Neural cell (in vitro differentiated cells): ENCODE results near the gene GTF2E1. TPM values are rescaled to one million over a fixed set of nuclear protein-coding genes. Genes with fewer than 3 reads are reported as not detected.

Source experiments
- H2AFZ ChIP-seq: fragments of 200-600, 300-800 bp; sonication (generic), shearing (Covaris generic); 2 replicates; pipeline ENCODE4 v1.6.0; 2014; ENCODE audit warnings: low read depth, mild to moderate bottlenecking, antibody characterized with exemption, low read length, moderate library complexity
- H3F3A ChIP-seq: fragments of 200-600 bp; shearing (Covaris generic); 2 replicates; pipeline ENCODE4 v1.6.1; 2016; ENCODE audit warnings: mild to moderate bottlenecking, moderate library complexity, mixed read lengths, antibody characterized with exemption, low read length; ENCODE audit not compliant: insufficient read depth, poor library complexity, severe bottlenecking
- H3K27ac ChIP-seq: fragments of 200-600, 300-800 bp; sonication (generic), shearing (Covaris generic); 2 replicates; pipeline ENCODE4 v1.5.1; 2014; ENCODE audit warnings: mild to moderate bottlenecking, low read length, moderate library complexity
- H3K27me3 ChIP-seq: fragments of 300-800, 200-600 bp; sonication (generic), shearing (Covaris generic); 2 replicates; pipeline ENCODE4 v1.6.0; 2014; ENCODE audit warnings: mild to moderate bottlenecking, low read depth, low read length, moderate library complexity; ENCODE audit not compliant: insufficient read depth
- H3K36me3 ChIP-seq: fragments of 300-800, 200-600 bp; sonication (generic), shearing (Covaris generic); 2 replicates; pipeline ENCODE4 v1.5.1; 2014; ENCODE audit warnings: mild to moderate bottlenecking, antibody characterized with exemption, low read length, moderate library complexity; ENCODE audit not compliant: insufficient read depth
- H3K4me2 ChIP-seq: fragments of 300-800, 200-600 bp; sonication (generic), shearing (Covaris generic); 2 replicates; pipeline ENCODE4 v1.6.0; 2014; ENCODE audit warnings: mild to moderate bottlenecking, low read length
- H3K4me3 ChIP-seq: fragments of 300-800, 200-600 bp; sonication (generic), shearing (Covaris generic); 2 replicates; pipeline ENCODE4 v1.5.1; 2014; ENCODE audit warnings: mild to moderate bottlenecking, low read length, moderate library complexity
- H3K79me2 ChIP-seq: fragments of 200-600 bp; shearing (Covaris generic); replicated peaks from 2 replicates; pipeline ENCODE4 v1.6.0; 2014; ENCODE audit warnings: mild to moderate bottlenecking, low read length, moderate library complexity; ENCODE audit not compliant: insufficient read depth
- H3K9ac ChIP-seq: fragments of 300-800, 200-600 bp; sonication (generic), shearing (Covaris generic); 2 replicates; pipeline ENCODE4 v1.6.1; 2016; ENCODE audit warnings: mild to moderate bottlenecking, low read length, mixed read lengths
- H3K9me2 ChIP-seq: fragments of 200-600 bp; shearing (Covaris generic); 2 replicates; pipeline ENCODE4 v1.6.1; 2016; ENCODE audit warnings: mild to moderate bottlenecking, low read length, mixed read lengths; ENCODE audit not compliant: insufficient read depth
- H3K9me3 ChIP-seq: fragments of 200-600, 300-800 bp; sonication (generic), shearing (Covaris generic); 2 replicates; pipeline ENCODE4 v1.6.1; 2016; ENCODE audit warnings: mild to moderate bottlenecking, mixed run types, low read length, moderate library complexity, mixed read lengths
- H4K20me1 ChIP-seq: fragments of 200-600 bp; shearing (Covaris generic); 2 replicates; pipeline ENCODE4 v1.6.1; 2016; ENCODE audit warnings: mild to moderate bottlenecking, mixed run types; ENCODE audit not compliant: insufficient read depth
- EP300 ChIP-seq: fragments of 450-650 bp; conservative IDR thresholded peaks from 2 replicates; pipeline ENCODE4 v1.6.1; 2014; ENCODE audit warnings: antibody characterized with exemption, mild to moderate bottlenecking, moderate library complexity; ENCODE audit not compliant: poor library complexity, severe bottlenecking
- EZH2 ChIP-seq: fragments of 200-600, 300-800 bp; shearing (Covaris generic), sonication (generic); IDR thresholded peaks from 2 replicates; pipeline ENCODE4 v1.6.1; 2014; ENCODE audit warnings: antibody characterized with exemption, low read length, borderline replicate concordance, mild to moderate bottlenecking; ENCODE audit not compliant: insufficient read depth, poor library complexity, severe bottlenecking
- MXI1 ChIP-seq: fragments of 450-650 bp; conservative IDR thresholded peaks from 2 replicates; pipeline ENCODE4 v1.6.1; 2014; ENCODE audit warnings: antibody characterized with exemption, mild to moderate bottlenecking; ENCODE audit not compliant: poor library complexity, severe bottlenecking
- POLR2AphosphoS5 ChIP-seq: IDR thresholded peaks from 2 replicates; pipeline ENCODE4 v1.6.1; 2012
- RAD21 ChIP-seq: fragments of 450-650 bp; conservative IDR thresholded peaks from 2 replicates; pipeline ENCODE4 v1.6.1; 2014; ENCODE audit warnings: antibody characterized with exemption, mild to moderate bottlenecking, moderate library complexity
- SMC3 ChIP-seq: fragments of 450-650 bp; conservative IDR thresholded peaks from 2 replicates; pipeline ENCODE4 v1.6.1; 2014; ENCODE audit warnings: antibody characterized with exemption, mild to moderate bottlenecking, moderate library complexity; ENCODE audit not compliant: poor library complexity
- TAF1 ChIP-seq: IDR thresholded peaks from 2 replicates; pipeline ENCODE4 v1.6.1; 2012; ENCODE audit warnings: low read depth
- polyA plus RNA-seq: library from polyadenylated mRNA; depleted of rRNA; stranded (reverse); fragments of >200 nt; gene quantifications from 2 replicates; pipeline ENCODE4 v1.2.3, GENCODE V29; 2014
- TF ChIP-seq, protein P1 (sequence below): IDR thresholded peaks from 2 replicates; pipeline ENCODE4 v1.6.1; 2012; ENCODE audit warnings: borderline replicate concordance
- TF ChIP-seq, protein P2 (sequence below): fragments of 450-650 bp; IDR thresholded peaks from 2 replicates; pipeline ENCODE4 v1.5.1; 2014; ENCODE audit warnings: antibody characterized with exemption, mild to moderate bottlenecking, moderate library complexity; ENCODE audit not compliant: poor library complexity, severe bottlenecking

Gene GTF2E1
- polyA plus RNA-seq, 1 donor from 2014 or later = 25.1 TPM

- Histone ChIP-seq H3K36me3 (no peaks in the 10 kb centered on the region), H3K79me2 (no peaks in the 10 kb centered on the region), H3K9me2 (no peaks in the 10 kb centered on the region), H3K27ac (no peak overlapping the region), H3K9me3 (no peaks in the 10 kb centered on the region), H2AFZ (no peak overlapping the region), H3K4me2 (no peak overlapping the region), H3K9ac (no peak overlapping the region), H3K27me3 (no peaks in the 10 kb centered on the region), H4K20me1 (no peaks in the 10 kb centered on the region), H3F3A (no peaks in the 10 kb centered on the region), H3K4me3 (no peak overlapping the region)
- TF ChIP-seq, protein P1, sequence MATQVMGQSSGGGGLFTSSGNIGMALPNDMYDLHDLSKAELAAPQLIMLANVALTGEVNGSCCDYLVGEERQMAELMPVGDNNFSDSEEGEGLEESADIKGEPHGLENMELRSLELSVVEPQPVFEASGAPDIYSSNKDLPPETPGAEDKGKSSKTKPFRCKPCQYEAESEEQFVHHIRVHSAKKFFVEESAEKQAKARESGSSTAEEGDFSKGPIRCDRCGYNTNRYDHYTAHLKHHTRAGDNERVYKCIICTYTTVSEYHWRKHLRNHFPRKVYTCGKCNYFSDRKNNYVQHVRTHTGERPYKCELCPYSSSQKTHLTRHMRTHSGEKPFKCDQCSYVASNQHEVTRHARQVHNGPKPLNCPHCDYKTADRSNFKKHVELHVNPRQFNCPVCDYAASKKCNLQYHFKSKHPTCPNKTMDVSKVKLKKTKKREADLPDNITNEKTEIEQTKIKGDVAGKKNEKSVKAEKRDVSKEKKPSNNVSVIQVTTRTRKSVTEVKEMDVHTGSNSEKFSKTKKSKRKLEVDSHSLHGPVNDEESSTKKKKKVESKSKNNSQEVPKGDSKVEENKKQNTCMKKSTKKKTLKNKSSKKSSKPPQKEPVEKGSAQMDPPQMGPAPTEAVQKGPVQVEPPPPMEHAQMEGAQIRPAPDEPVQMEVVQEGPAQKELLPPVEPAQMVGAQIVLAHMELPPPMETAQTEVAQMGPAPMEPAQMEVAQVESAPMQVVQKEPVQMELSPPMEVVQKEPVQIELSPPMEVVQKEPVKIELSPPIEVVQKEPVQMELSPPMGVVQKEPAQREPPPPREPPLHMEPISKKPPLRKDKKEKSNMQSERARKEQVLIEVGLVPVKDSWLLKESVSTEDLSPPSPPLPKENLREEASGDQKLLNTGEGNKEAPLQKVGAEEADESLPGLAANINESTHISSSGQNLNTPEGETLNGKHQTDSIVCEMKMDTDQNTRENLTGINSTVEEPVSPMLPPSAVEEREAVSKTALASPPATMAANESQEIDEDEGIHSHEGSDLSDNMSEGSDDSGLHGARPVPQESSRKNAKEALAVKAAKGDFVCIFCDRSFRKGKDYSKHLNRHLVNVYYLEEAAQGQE = no peak
- TF ChIP-seq MXI1 (no peak), TAF1 (no peak), SMC3 (no peak), POLR2AphosphoS5 (no peak), EP300 (no peak), EZH2 (no peak), RAD21 (no peak)
- TF ChIP-seq, protein P2, sequence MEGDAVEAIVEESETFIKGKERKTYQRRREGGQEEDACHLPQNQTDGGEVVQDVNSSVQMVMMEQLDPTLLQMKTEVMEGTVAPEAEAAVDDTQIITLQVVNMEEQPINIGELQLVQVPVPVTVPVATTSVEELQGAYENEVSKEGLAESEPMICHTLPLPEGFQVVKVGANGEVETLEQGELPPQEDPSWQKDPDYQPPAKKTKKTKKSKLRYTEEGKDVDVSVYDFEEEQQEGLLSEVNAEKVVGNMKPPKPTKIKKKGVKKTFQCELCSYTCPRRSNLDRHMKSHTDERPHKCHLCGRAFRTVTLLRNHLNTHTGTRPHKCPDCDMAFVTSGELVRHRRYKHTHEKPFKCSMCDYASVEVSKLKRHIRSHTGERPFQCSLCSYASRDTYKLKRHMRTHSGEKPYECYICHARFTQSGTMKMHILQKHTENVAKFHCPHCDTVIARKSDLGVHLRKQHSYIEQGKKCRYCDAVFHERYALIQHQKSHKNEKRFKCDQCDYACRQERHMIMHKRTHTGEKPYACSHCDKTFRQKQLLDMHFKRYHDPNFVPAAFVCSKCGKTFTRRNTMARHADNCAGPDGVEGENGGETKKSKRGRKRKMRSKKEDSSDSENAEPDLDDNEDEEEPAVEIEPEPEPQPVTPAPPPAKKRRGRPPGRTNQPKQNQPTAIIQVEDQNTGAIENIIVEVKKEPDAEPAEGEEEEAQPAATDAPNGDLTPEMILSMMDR = no peak
These were observed 55.8 kb downstream of the GTF2E1 start for GRCh38 chr3:120798346-120798745.

DNA sequence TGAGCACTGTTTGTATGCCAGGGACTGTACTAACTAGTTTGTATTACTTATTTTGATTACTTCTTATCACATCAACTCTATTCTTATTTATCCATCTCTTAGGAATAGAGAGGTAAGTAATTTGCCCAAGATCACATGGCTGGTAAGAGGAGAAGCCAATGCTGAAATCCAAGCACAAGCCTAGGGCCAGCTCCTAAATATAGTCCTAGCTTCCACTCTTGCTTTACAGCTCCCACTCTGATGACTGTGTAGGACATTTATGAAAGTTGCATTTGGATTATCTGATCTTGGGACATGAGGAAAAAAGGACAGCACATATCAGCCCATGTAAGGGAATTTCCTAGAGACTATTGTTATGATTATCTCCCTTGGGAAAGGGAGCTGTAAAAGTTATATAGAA lies 58.1 kb downstream of the GTF2E1 start:
- Histone ChIP-seq H3K9ac (no peak overlapping the region), H3K9me3 (no peaks in the 10 kb centered on the region), H3K36me3 (no peaks in the 10 kb centered on the region), H4K20me1 (no peaks in the 10 kb centered on the region), H3K9me2 (no peaks in the 10 kb centered on the region), H3K27me3 (no peaks in the 10 kb centered on the region), H3K4me2 (no peak overlapping the region), H3K4me3 (no peak overlapping the region), H3F3A (no peaks in the 10 kb centered on the region), H3K79me2 (no peaks in the 10 kb centered on the region), H3K27ac (no peak overlapping the region), H2AFZ (no peak overlapping the region)
- no peak for TF ChIP-seq TAF1
- TF ChIP-seq MXI1 = no peak
- TF ChIP-seq, protein P2 = no peak
- TF ChIP-seq SMC3 = no peak
- TF ChIP-seq, protein P1 = no peak
- TF ChIP-seq POLR2AphosphoS5 = no peak
- no peak for TF ChIP-seq EZH2
- TF ChIP-seq RAD21 = no peak
- TF ChIP-seq EP300 = no peak
